ENCODE results near the gene AACS.
"Not testable (repeated sequence)": the region's sequence is repeated elsewhere in the genome, so short reads cannot be mapped to it uniquely, and the experiment has no call there.

AACS gene

DNA sequence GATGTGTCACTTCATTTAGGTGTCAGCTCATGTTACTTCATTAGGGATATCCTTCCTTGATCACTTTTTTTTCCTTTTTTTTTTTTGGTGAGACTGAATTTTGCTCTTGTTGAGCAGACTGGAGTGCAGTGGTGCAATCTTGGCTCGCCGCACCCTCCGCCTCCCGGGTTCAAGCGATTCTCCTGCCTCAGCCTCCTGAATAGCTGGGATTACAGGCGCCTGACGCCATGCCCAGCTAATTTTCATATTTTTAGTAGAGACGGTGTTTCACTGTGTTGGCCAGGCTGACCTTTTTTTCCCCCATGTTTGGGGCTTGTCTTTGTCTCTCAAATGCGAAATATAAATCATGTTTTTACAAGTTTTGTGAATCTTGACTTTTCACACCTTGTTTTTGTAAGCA, 9.6 kb upstream of the AACS start:
- no peak for DNase-seq (ENCODE audit: low read depth in 2 of 2)

DNA sequence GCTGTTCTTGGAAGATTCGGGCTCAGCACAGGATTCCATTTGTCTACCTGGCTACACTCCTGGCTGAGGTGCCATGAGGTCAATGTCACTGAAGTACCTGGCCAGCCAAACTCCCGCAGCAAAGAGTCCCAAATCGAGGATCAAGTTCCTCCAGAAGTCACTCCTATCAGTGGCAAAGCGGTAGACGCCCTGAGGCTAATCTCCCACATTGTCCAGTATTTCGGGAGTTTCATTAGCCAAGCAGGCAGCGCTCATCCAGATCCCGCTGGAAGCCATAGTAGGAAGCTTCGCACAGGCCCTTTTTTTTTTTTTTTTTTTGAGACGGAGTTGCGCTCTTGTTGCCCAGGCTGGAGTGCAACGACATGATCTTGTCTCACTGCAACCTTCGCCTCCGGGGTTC, 8.9 kb upstream of the AACS start:
- no peak for DNase-seq (ENCODE audit: low read depth in 2 of 2)

- no peak for DNase-seq (ENCODE audit: low read depth in 2 of 2)
Observed at GRCh38 chr12:125057708-125058107, 7.5 kb upstream of the AACS start.

DNA sequence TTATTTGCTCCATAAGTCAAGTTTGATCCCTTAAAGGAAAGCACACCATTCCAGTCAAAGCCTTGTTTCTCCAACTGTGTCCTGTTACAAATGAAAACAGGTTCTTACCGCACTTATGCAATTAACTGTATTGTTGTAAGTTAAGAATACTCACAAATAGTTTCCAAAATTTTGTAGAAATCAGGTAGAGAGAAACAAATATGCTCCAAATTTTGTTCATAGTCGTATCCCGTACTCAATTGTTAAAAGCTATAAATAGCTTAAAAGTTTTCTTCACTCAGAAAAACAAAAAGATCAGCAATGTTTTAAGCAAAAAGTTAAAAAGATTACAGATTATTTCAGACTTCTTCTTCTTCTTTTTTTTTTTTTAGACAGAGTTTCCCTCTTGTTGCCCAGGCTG, 4.0 kb upstream of the AACS start:
- DNase-seq (ENCODE audit: low read depth in 2 of 2): no peak

- DNase-seq (ENCODE audit: low read depth in 2 of 2): not testable (repeated sequence)
Observed at GRCh38 chr12:125063522-125063921, 1.7 kb upstream of the AACS start.

- no peak for DNase-seq (ENCODE audit: low read depth in 2 of 2)
Observed at GRCh38 chr12:125064492-125064891, 743 bp upstream of the AACS start.

DNA sequence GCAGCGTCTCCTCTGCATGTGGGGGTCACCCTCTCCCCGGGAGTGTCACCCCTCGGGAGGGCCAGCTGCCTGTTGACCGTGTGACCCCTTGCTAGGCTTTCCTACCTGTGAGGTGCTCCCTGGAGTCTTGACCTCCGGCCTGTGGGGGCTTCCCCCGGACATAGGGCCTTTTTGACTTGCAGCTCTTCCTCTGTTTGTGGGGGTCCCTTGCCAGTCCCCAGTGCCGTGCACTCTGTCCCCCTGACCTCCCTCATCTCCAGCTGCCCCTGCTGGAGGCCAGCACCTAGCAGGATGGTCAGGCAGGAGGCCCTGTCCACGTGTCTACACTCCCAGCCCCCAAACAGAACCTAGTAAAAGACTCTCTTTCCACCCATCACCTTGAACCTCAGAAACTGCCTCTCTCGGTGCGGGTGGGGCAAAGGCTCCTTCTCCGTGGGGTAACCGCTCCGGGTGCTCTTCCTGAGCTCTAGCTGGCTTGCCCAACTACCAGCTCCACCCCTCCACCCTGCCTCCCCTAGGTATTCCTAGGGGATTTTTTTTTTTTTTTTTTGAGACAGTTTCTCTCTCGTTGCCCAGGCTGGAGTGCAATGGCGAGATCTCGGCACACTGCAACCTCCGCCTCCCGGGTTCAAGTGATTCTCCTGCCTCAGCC, 810 bp downstream of the AACS start:
- DNase-seq (ENCODE audit: low read depth in 2 of 2): no peak

- no peak for DNase-seq (ENCODE audit: low read depth in 2 of 2)
Observed at GRCh38 chr12:125068391-125068790, 3.2 kb downstream of the AACS start.

DNA sequence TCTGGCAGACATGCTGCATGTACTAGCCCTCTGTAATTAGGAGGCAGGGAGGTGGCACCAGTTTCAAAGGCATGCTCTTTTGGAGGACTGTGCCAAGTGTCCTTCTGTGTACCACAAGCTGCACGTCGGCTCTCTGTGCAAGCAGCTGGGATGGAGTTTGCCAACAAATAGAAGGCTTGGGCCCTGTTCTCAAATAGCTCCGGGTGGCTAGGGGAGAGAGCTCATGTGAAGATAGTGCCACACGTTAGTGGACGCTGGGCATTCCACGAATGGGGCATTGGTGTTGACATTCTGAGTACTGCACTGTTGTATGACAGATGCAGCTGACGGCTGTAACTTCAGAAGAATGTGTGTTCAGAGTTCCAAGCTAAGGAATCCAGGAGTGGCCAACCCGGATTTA, 4.4 kb downstream of the AACS start:
- DNase-seq (ENCODE audit: low read depth in 2 of 2): no peak

DNA sequence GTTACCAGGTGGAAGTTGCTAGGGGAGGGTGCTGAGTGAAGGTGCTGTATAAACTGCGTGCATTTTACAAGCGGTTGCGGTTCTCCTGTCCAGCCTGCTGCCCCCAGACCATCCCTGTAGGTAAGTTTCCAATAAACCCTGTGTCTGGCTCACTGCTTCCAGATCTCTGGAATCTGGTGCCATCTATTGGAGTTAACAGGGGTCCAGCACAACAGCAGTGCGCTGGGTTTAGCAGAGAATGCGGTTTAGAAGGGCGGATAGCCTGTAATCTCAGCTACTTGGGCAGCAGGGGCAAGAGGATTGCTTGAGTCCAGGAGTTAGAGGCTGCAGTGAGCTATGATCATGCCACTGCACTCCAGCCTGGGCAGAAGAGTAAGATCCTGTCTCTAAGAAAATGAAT, 4.9 kb downstream of the AACS start:
- DNase-seq (ENCODE audit: low read depth in 2 of 2): no peak

- DNase-seq (ENCODE audit: low read depth in 2 of 2): no peak
Observed at GRCh38 chr12:125070661-125071390, 5.6 kb downstream of the AACS start.

DNA sequence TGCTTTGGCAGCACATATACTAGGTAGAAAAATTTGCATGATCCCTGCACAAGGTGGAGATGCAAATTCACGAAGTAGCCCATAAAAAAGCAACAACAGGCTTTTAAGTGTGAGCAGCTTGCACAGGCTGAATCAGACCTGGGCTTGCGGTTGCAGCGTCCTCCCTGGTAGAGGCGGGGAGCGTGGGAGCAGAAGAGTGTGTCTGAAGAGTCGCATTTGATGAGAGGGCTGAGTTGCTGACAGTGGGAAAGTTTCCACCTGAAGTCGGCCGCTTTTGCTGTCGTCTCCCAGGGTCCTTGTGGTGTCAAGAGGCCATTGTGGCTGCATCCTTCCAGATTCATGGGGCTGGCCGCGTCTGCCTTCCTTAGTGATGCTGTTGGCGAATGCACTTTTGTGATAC, 6.2 kb downstream of the AACS start:
- DNase-seq (ENCODE audit: low read depth in 2 of 2): no peak

GRCh38 chr12:125072496-125072895, 7.3 kb downstream of the AACS start:
- no peak for DNase-seq (ENCODE audit: low read depth in 2 of 2)

- not testable (repeated sequence) for DNase-seq (ENCODE audit: low read depth in 2 of 2)
Observed at GRCh38 chr12:125074294-125074693, 9.1 kb downstream of the AACS start.

- DNase-seq (ENCODE audit: low read depth in 2 of 2): no peak
Observed at GRCh38 chr12:125076103-125076502, 10.9 kb downstream of the AACS start.

DNA sequence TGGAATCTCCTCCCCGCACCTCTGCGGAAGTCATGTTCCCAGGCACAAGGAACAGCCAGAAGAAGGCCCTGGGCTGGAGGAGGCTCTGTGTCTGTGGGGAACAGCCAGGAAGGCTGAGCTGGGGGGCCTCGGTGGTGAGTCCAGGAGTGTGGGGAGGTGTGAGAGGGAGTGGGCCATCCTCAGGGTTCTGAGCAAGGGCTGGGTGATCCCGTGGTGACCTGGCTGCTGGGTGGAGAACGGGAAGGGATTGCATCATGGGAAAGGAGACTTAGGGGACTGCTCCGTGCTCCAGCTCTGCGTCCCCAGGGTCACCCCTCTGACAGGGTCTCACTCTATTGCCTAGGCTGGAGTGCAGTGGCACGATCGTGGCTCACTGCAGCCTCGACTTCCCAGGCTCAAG, 13.8 kb downstream of the AACS start:
- no peak for DNase-seq (ENCODE audit: low read depth in 2 of 2)

GRCh38 chr12:125079648-125080645, 14.7 kb downstream of the AACS start:
- DNase-seq (ENCODE audit: low read depth in 2 of 2): no peak

DNA sequence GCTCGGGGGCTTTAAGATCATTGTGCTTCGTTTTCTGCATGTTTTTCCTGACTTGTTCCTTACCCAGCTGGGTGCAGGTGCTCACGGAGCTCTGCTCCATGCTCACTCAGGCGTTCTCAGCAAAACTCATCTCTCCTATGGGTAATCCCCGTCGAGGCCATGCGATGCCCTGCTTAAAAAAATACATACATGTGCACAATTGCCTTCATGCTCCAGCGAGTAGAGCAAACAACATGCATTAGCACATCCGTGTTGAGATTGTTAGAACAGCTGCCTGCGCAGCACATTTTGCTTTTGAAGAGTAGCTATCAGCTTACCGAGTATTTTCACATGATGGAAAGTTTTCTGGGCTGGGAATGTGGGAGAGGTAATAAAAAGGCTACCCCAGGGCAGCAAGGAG, 16.2 kb downstream of the AACS start:
- DNase-seq (ENCODE audit: low read depth in 2 of 2): no peak

- no peak for DNase-seq (ENCODE audit: low read depth in 2 of 2)
Observed at GRCh38 chr12:125083072-125083471, 17.8 kb downstream of the AACS start.

DNA sequence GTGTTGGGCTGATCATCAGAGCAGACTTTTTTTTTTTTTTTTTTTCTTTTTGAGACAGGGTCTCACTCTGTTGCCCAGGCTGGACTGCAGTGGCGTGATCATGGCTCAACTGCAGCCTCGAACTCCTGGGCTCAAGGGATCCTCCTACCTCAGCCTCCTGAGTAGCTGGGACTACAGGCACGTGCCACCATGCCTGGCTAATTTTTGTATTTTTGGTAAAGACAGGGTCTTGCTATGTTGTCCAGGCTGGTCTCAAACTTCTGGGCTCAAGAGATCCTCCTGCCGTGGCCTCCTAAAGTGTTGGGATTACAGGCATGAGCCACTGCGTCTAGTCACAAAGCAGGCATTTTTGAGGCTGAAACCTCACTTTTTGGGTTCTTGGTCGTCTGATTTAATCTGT, 23.0 kb downstream of the AACS start:
- not testable (repeated sequence) for DNase-seq (ENCODE audit: low read depth in 2 of 2)

DNA sequence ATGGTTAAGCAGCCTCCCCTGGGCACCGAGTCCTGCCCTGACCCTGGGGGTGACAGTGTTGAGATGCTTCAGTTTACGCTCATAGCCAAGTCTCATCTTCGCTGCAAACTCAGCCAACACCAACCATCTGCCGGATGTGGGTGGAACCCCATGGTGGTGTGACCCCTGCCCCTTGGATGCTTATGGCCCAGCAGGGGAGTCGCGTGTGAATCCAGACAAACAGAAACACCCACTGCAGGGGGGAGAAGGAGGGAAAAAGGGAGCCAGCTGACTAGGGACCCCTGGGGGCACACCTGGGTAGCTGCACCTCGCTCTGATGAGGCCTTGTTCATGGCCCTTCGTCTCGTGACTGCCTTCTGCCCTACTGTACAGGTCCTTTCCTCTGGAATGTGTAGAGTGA, 23.8 kb downstream of the AACS start:
- DNase-seq (ENCODE audit: low read depth in 2 of 2): no peak

- no peak for DNase-seq (ENCODE audit: low read depth in 2 of 2)
Observed at GRCh38 chr12:125089626-125090025, 24.4 kb downstream of the AACS start.

All from stimulated activated CD4-positive, alpha-beta T cell treated with anti-CD3 and anti-CD28 coated beads, Interleukin-1b, Interleukin-23, amount 100 ng/mL, for 4 hours (primary cell).